NCI-H526 treated with DMSO at 0.1 percent for 48 hours (cell line): ENCODE measurements around the gene GMDS.

Experiments used
- DNase-seq: peaks from one replicate; lab custom pipeline; 2025; lab: John Stamatoyannopoulos, UW

Gene GMDS

GRCh38 chr6:1601158-1602048 is 644.0 kb downstream of the GMDS start:
- no peak for DNase-seq

- DNase-seq, result peak; percentile 54
Measured at GRCh38 chr6:1600764-1601157, 644.6 kb downstream of the GMDS start.

- DNase-seq, result no peak
Measured at GRCh38 chr6:1600063-1600763, 645.2 kb downstream of the GMDS start.

GRCh38 chr6:1599469-1599868 is 645.9 kb downstream of the GMDS start:
- no peak for DNase-seq

GRCh38 chr6:1598886-1599285 is 646.5 kb downstream of the GMDS start:
- DNase-seq, result no peak

- DNase-seq, result no peak
Measured at GRCh38 chr6:1598433-1598832, 647.0 kb downstream of the GMDS start.

- DNase-seq, result no peak
Measured at GRCh38 chr6:1597924-1598323, 647.5 kb downstream of the GMDS start.

GRCh38 chr6:1597121-1597744 is 648.2 kb downstream of the GMDS start:
- DNase-seq, result no peak

- DNase-seq, result peak; percentile 38
Measured at GRCh38 chr6:1596088-1596852, 649.1 kb downstream of the GMDS start.

GRCh38 chr6:1595271-1596087 is 649.9 kb downstream of the GMDS start:
- DNase-seq, result no peak

- DNase-seq, result peak; percentile 12
Measured at GRCh38 chr6:1594445-1595200, 650.8 kb downstream of the GMDS start.

- DNase-seq, result no peak
Measured at GRCh38 chr6:1593958-1594314, 651.5 kb downstream of the GMDS start.

- no peak for DNase-seq
Measured at GRCh38 chr6:1593286-1593957, 652.0 kb downstream of the GMDS start.

- no peak for DNase-seq
Measured at GRCh38 chr6:1592852-1593251, 652.6 kb downstream of the GMDS start.

- no peak for DNase-seq
Measured at GRCh38 chr6:1591926-1592325, 653.5 kb downstream of the GMDS start.

GRCh38 chr6:1591243-1591642 is 654.2 kb downstream of the GMDS start:
- no peak for DNase-seq

- DNase-seq, result no peak
Measured at GRCh38 chr6:1590580-1590979, 654.8 kb downstream of the GMDS start.

GRCh38 chr6:1589208-1589607 is 656.2 kb downstream of the GMDS start:
- DNase-seq, result no peak

GRCh38 chr6:1587977-1588376 is 657.4 kb downstream of the GMDS start:
- no peak for DNase-seq

- no peak for DNase-seq
Measured at GRCh38 chr6:1587546-1587945, 657.9 kb downstream of the GMDS start.
